HTR-8/SVneo (cell line): ENCODE data around the gene NKAIN2.

Experiments
- DNase-seq: peaks from one replicate; pipeline ENCODE4 v3.0.0; 2011; ENCODE audit warnings: low spot score, mixed read lengths; ENCODE audit not compliant: insufficient read length
- FAIRE-seq: peaks from 2 replicates; lab custom pipeline; 2011; peaks lifted over from hg19 to GRCh38; lab: Jason Lieb, UNC

Gene NKAIN2

GRCh38 chr6:123803504-123804013 lies at the start of gene NKAIN2:
Gene NKAIN2, plus strand, starts transcription at chr6:123803865.
- DNase-seq (no peak), FAIRE-seq (no peak)

- FAIRE-seq: no peak
- no peak for DNase-seq
Observed at GRCh38 chr6:123759472-123759871, 44.2 kb upstream of the NKAIN2 start.

GRCh38 chr6:123763904-123764303 lies 39.8 kb upstream of the NKAIN2 start:
- DNase-seq (no peak), FAIRE-seq (no peak)

GRCh38 chr6:123764722-123765121 lies 38.9 kb upstream of the NKAIN2 start:
- FAIRE-seq (no peak), DNase-seq (no peak)

GRCh38 chr6:123768921-123769320 lies 34.7 kb upstream of the NKAIN2 start:
- no peak for FAIRE-seq
- no peak for DNase-seq

- DNase-seq (no peak), FAIRE-seq (no peak)
Observed at GRCh38 chr6:123769431-123769830, 34.2 kb upstream of the NKAIN2 start.

GRCh38 chr6:123770247-123770949 lies 33.3 kb upstream of the NKAIN2 start:
- no peak for DNase-seq
- no peak for FAIRE-seq

GRCh38 chr6:123771126-123771525 lies 32.5 kb upstream of the NKAIN2 start:
- DNase-seq: no peak
- no peak for FAIRE-seq

GRCh38 chr6:123777563-123777962 lies 26.1 kb upstream of the NKAIN2 start:
- FAIRE-seq: no peak
- DNase-seq: no peak

- FAIRE-seq: no peak
- no peak for DNase-seq
Observed at GRCh38 chr6:123780021-123780420, 23.6 kb upstream of the NKAIN2 start.

GRCh38 chr6:123784330-123784729 lies 19.3 kb upstream of the NKAIN2 start:
- DNase-seq: no peak
- FAIRE-seq: no peak

GRCh38 chr6:123785039-123785438 lies 18.6 kb upstream of the NKAIN2 start:
- DNase-seq (no peak), FAIRE-seq (no peak)

GRCh38 chr6:123788319-123788718 lies 15.3 kb upstream of the NKAIN2 start:
- FAIRE-seq (no peak), DNase-seq (no peak)

- no peak for DNase-seq
- FAIRE-seq: no peak
Observed at GRCh38 chr6:123794190-123794589, 9.5 kb upstream of the NKAIN2 start.

GRCh38 chr6:123794799-123795198 lies 8.9 kb upstream of the NKAIN2 start:
- DNase-seq (no peak), FAIRE-seq (no peak)

- DNase-seq (no peak), FAIRE-seq (no peak)
Observed at GRCh38 chr6:123801067-123801466, 2.6 kb upstream of the NKAIN2 start.

- DNase-seq (no peak), FAIRE-seq (no peak)
Observed at GRCh38 chr6:123802351-123802696, 1.3 kb upstream of the NKAIN2 start.

- FAIRE-seq (no peak), DNase-seq (peak; percentile 75)
Observed at GRCh38 chr6:123802697-123803503, 765 bp upstream of the NKAIN2 start.

- DNase-seq (no peak), FAIRE-seq (no peak)
Observed at GRCh38 chr6:123804014-123804786, 535 bp downstream of the NKAIN2 start.

- no peak for FAIRE-seq
- no peak for DNase-seq
Observed at GRCh38 chr6:123804787-123805540, 1.3 kb downstream of the NKAIN2 start.
